ENCODE results near the gene FLT1.

The FLT1 gene

DNA sequence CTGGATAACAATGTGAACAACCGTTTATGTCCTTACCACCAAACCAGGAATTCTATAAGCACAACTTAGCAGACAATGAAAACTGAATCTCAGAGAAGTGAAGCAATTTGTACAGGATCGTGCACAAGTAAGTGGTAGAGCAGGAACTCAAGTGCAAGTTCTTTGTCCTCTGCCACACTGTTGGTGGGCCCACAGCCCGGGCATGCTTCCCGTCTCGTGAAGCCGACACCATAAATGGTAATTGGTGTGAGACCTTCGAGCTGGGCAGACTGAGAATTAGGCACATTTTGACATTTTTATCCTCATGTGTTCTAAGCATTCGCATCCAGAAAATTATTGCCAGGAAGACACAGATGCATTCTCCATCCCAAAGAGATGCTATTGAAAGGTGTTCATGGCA is 27.9 kb upstream of the FLT1 start:
- DNase-seq, result no peak

DNA sequence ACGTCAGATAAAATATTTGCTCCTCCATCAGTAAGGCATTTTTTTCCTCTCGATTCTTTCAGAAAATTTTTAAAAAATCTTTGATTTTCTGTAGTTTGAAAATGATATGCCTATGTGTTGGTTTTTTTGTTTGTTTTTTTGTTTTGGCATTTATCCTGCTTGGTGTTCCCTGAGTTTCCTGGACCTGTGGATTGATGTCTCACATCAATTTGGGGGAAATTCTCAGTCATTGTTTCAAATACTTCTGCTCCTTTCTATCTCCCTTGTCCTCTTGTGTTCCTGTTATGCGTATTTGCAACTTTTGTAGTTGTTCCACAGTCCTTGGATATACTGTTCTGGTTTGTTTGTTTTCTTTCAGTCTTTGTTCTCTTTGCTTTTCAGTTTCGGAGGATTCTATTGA is 18.8 kb upstream of the FLT1 start:
- DNase-seq, result no peak

DNA sequence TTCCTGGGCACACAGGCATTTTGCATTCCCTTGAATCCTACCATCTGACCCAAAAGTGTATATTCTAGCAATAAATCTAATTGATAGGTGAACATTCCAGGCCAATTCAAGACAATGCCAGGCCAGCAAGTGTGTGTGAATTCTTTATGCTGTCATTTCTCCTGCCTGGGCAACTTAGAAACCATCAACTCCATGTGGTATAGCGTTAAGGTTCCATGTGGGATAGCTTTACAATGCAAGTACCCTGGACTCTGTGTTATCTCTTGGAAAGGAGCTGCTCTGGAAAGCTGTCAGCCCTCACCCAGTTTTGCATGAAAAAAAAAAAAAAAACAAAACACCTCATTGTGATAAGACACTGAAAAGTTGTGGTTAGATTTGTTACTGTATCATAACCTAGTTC is 15.6 kb upstream of the FLT1 start:
- DNase-seq, result no peak

DNA sequence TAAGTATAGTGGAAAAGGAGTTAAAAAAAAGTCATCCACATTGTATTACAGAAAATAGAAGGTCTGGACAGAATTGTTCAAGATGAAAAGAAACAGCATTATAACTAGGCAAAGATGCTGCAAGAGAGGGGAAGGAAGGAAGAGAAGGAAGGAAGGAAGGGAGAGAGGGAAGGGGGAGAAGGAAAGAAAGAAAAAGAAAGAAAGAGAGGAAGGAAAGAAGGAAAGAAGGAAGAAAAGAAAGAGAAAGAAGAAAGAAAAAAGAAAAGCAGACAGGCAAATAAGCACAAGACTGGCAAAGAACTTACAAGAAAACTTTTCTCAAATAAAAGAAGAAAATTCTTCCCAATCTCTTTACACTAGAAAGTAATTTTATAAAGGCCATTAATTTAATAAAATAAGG is 15.1 kb upstream of the FLT1 start:
- DNase-seq, result no peak

DNA sequence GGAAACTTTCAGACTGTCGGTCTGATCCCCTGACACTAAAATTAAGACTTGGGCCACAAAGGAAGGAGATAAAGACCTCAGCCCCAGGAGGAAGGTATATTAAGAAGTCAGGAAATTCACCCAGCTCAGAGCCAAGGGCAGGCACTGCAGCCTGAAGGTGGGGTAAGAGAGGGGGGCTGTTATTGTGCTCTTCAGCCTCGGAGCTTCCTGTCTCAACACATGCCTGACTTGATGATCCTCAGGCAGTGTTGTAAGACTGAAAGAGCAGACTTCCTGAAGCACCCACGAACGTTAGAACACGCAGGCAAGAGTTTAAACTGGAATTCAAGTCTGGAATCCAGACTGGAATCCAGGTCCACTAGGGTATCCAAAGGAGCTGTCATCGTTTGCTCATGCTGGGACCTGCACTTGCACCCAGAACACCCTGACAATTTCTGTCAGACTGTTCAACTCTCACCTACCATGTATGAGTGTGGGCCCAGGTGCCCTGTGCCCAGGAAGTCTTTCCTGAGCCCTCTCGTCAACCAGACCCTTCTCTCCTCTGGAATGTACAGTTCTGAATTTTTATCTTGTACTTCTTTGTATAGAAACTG is 10.7 kb upstream of the FLT1 start:
- DNase-seq, result no peak

DNA sequence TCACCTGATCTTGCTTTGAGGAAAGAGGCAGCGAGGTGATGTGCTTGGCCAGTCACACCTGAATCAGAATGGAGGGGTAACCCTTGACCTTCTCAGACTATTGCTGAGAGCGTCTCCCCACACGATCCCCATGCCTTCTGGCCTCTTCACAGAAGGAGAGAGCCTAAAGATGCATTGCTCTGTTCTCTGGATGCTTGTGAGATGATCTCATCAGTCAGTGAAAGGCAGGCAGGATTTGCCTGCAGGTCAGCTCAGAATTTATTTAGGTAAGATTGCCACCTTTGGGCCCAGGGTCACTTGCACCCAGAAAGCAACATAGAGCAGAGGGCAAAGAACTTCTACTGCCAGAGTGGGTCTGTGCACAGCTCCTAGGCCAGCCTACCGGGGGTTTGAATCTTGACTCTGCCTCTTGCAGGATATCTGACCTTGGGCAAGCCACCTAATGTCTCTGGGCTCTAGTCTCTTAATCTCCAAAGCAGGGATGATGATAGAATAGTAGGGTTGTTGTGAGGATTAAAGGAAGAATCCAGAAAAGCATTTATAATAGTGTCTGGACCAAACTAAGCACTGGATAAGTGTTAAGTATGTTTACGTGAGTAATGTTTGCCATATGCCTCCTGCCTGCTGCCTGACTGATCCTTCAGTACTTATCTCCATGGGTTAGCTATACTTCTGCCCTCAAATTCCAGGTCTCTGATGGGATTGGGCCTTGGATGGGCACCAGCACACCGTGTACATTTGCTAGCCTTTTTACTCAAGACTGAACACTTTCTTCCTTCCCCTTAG is 8.4 kb upstream of the FLT1 start:
- no peak for DNase-seq

DNA sequence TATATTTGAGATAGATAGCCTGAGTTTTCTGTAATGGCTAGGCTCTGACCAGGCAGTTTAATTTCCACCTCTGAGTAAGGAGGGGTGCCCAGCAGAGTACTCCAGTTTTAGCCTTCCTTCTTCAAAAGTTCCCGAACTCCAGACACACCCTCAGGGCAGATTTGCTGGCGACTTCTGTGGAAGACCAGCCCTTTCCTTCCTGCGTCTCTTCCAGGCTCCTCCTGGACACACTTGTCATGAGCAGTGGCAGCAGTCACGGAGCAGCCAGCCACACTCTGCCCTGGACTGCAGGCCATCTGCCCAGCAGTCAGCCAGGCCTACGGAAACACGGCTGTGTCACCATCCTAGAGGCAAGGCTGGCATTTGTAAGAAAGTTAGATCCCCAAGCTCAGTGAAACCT is 6.6 kb upstream of the FLT1 start:
- DNase-seq, result no peak

DNA sequence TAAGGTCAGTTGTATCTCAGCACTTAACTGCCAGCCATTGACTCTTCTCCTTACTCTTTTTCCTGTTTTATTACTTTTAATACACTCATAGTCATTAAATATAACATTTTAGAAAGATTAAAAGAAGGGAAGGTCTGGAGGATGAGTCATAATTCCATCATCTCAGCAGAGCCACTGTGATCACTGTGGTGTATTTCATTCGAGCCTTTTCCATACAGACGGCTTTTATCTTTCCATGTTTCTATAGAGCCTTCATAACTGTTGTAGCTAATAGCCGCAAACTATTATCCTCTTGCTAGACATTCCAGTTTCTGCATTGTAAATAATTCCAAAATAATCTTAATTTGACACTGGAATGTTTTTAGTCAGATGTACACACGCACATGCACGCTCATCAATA is 4.7 kb upstream of the FLT1 start:
- no peak for DNase-seq

DNA sequence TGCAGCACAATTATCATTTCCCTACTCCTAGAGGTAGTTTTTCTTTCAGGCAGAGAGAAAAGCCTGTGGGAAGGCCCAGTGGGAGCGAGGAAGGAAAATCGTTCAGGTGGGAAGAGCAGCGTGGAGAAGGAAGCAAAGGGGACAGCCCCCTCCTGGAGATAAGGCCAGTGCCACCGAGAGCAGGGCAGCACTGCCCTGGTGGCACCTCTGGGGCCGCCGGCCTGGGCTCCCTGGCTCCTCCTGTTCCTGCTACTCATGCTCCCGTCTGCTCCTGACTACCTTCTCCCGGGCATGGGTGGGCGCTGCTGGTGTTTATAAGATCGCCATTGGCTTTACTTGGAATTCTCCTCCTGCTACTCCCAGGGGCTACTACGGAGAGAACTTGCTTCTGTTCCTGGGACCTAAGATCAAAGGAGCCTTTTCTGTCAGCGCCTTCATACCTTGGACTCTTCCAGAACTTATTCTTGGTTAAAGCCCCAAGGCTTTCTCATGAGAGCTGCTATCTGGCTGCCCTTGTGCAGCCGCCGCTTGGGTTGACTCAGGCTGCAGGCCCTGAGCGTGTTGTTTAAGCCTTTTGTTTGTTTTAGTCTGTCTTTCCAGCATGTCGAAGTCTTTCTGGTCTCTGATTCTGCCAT is 3.7 kb upstream of the FLT1 start:
- no peak for DNase-seq

DNA sequence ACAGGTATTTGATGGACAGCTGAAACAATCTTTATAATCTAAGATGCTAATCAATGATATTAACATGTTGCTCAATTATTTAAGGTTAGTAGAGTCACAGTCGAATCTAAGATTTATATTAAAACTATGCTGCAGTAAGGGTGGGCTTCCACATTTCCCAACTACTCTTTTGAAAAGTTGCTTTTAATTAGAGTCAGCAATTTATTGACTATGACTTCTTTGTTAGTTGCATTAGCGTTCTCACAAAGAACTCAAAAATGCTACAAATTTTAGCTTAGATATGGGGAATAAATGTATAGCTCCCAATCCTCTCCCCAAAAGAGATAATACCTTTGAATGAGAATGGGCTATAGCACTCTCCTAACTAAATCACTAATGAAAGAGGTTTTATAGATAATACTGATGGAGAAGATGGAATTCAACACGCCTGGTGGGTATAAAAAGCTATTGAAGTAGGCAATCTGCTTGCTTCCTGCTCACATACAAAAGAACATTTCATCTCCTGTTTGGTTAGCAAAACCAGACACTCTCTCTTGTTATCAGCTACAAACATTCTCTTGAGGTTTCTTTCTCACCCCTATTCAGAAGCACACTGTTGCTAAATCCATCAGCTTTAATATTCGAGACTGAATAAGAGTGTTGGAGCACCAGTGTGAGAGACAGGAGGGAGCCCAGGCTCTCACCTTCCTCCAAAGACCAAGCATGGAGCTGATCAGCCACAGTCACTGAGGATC is 2.4 kb upstream of the FLT1 start:
- no peak for DNase-seq

DNA sequence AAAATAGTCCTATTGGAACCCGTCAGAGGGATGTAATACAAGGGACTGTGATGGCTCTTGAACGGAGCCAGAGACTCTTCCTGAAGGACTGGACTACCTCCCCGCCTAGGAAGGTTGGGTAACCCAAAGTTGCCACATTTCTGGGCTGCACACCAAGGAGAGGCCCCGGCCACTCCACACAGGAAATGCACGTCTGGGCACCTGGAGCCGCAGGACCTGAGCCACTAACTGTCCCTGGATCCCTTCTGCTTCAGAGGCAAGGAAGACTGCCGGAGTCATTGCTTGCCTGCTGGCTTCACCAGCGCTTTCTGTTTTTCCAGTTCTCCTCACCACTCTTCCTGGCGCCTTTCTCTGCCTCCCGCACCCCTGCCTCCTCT is 1.2 kb upstream of the FLT1 start:
- DNase-seq, result no peak

DNA sequence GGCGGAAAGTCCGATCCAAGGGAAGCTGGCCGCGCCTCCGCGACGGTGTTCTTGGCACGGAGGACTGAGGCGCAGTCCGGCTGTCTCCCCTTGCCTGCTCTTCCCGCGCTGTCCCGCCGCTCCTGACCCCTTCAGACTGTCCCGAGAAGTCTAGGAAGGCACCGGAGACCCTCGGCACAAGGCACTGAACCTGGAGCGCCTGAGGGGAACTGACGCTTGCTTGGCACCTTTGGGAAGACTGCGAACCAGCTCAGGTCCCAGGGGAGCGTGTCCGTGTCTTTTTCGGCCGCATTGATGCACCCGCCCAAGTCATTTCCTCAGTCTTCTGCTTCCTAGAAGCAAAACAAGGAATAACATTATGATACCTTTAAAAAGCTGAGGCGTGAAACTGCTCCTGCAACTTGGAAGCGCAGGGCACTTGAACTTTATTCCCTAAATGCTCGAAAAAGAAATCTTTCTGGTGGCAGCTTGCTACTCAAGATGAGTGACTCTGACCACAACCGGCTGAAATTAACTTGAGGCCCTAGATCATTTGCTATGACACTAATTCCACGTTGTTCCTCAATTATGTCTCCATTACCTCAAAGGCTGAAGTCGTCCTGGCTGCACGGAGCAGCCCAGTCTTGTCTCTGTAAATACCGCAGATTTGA is 735 bp upstream of the FLT1 start:
- DNase-seq, result no peak

DNA sequence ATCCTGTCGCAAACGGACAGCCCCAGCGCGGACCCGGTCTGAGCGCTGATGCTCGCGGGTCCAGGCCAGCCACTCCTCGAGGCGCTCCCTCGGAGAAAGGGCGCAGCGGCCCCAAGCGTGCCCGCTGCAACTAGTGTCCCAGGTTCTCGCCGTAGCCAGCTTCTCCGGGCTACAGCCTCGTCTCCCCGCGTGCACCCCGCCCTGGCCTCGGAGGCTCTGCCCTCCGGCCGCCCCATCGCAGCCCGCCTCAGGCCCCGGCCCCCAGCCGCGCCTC is 487 bp downstream of the FLT1 start:
- DNase-seq, result no peak

DNA sequence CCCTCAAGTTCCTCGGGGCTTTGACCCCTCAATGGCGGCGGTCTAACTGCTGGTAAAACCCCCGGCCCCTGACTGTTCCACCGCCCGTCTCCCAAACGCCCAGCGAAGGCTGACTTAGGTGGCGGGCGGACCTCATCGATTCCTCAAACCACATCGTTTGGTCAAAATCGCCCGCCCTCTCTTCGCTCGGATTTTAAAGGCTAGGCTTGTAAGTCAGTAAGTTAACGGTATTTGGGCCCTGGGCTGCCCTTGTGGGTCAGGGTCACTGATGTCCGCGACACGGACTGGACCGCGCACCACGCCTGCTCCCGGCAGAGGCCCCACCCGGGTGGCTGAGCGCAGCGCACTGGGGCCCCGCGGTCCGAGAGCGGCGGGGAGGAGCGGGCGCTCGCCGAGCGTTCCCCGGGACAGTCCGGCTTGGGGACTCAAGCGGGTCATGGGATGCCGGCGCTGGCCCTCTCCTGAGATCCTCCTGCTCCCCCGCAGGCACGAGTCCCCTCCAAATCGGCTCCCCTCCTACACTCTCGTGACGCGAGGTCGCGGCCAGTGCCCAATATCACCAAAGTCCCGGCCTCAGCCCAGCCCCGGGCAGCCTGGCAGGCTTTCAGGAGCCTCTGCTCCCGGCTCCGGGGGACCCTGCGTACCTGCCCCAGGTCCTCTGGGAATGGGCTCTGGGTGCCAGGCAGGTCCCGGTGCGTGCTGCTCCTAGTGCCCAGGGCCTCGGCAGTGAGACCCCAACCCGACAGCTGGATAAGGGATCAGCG is 1.0 kb downstream of the FLT1 start:
- no peak for DNase-seq

DNA sequence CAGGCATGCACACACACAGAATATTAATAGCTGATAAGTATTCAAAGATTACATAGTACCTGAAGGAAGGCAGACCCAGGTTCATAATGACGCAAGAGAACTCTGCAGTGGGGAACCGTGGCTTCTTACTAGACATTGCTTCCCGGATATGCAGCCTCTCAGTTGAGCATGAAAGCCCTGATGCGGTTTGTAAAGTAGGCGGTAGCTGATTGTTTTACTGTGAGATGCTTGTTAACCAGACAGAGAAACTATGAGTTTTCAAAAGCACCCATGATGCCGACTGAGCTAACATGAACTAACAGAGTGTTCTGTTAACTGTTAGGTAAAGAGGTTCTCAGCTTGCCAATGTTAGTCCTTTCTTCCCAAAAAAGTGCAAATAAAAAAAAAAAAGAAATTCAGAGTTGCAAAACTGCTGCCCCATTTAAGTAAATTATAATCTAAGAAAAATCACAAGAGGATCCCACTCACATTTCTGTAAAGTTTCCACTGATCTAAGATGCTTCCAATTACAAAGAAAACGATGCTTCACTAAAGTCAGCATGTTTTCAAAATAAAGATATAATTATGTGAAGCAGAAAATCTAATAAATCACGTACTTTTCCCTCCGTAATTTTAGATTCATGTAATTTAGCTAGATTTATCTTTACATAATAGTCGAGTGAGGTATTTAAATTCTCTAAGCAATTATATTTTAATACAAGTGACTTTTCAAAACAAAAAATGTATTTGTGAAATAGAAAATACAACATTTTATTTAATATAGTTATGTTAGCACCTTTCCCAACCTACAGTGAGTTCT is 2.2 kb downstream of the FLT1 start:
- DNase-seq, result no peak

DNA sequence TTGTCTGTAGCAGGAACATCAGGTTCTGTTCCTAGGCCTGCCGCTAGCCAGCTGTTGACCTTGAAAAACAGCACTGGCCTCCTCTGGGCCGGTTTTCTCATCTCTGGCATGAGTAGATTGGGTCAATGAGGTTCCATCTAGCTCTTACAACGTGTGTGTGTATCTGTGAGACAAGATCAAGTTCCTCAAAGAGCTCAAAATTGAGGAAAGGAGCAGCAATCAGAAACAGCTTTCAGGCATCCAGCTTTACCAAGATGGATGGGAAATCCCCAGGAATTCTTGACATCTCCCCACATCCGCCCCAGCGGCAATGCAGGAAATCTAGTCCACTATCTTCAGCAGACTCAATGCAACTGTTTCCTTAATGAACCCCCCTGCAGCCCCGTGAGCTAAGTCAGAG is 4.9 kb downstream of the FLT1 start:
- no peak for DNase-seq

DNA sequence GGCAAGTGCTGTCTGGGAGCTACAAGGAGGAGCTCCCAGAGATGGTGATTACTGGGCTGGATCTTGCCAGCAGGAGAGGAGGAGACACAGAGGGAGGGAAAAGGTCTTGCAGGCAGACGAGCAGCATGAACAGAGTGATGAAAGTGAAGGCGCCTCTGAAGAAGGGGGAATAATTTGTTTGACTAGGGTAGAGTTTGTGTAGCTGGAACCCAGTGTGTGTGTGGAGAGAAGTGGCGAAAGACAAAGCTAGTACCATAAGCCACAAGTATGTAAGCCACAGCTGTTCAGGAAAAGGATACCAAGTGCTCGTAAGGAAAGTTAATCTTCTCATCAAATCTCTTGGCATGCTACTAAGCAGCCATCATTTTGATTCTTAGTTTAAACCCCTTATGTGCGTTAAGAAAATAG is 5.4 kb downstream of the FLT1 start:
- DNase-seq, result no peak

DNA sequence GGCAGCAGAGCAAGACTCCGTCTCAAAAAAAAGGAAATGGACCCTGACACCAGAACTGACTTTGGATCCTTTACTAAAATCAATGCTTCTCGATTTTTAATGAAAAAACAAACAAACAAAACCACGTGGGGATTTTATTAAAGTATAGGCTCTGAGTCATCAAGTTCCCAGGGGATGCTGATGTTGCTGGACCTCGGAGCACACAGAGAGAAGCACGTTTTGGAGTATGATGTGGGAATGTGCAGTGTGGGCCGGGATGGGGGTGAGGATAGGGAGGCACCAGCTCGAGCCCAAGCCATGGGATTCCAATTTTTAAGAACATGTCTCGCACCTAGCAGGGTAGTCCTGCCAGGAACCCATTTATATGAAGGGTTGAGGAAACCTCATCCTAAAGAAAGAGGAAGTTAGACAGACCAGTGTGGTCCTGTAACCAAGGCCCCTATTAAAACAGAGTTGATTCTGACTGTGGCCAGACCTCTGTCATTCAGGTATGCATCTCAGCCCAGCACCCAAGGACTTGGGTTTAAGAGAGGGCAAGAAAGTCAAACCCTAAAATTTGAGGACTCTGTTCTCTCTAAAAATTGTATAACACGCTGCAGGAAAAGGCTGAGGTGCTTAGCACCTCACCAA is 6.4 kb downstream of the FLT1 start:
- DNase-seq, result no peak

DNA sequence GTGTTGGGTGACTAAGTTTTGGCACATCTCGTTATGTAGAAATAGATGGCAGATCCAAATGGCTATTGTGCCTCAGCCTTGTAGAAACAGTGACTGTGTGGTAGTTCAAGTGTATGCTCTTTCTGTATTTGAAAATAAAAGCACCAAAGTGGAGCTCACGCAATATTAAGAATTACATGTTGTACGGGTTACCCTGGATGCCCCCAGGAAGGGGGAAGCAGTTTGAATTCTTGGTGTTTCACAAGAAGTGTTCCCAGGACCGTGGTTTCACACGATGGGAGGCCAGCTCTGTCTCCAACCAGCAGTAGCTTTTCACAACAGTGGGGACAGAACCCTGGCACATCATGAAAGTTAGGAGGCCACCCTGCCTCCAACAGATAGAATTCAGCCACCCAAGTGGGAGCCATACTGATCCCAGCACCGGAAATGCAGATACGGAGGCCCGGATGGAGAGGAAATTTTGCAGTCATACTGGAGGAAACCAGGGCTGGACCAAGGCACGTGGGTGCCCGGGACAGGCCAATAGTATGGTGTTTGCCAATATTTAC is 8.9 kb downstream of the FLT1 start:
- no peak for DNase-seq

DNA sequence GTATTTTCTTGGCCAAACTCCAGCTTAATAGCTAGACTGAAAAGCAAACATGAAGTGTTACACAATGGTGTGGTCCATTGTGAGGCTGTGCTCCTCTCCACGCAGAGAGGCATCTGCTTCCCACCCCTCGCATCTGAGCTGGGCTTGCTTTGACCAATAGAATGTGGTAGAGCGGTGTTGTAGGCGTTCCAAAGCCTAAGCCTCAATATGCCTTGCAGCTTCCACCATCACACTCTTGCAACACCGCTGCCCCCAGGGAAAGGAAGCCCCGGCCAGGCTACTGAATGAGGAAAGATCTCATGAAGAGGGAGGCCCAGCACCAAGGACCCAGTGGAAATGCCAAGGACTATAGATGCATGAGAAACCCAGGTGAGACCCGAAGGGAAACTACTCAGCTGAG is 9.4 kb downstream of the FLT1 start:
- DNase-seq, result no peak

DNA sequence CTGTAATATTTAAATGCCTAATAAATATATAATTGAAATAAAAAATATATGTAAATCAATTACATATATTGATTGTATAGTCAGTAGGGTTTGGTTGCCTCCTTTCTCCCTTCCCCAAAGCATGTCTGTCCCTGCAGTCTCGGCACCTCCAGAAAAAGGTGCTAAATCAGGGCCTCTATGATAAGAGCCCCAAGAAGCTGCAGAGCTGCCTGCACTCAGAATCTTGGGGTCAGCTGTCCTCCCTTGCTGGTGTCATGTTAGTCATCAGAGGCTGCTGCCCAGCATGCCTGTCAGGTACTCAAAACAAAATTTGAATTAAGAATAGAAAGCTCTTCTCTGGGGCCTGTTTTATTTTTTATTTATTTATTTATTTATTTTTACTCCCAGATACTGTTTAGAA is 9.8 kb downstream of the FLT1 start:
- no peak for DNase-seq
